ENCODE results near the gene NPY4R.
"Not testable (repeated sequence)": the region's sequence is repeated elsewhere in the genome, so short reads cannot be mapped to it uniquely, and the experiment has no call there.

DNA sequence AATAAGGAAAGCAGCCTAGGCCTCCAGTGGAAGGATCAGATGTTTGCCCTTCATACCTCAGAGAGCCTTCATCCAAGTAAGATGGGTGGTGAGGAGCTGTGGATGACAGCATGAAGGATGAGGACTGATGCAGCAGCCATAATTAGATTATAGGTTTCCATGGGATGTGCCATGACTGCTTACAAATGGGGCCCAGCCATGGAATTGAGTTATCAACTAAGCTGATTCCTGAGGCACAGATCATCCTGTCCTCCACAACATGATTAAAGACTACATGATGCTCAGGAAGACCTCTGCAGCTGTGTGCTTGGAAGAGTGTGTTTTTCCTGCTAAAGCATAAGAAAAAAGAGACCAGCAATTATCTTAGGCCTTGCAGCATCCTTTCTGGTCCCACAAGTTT, 54.6 kb downstream of the NPY4R start:
- not testable (repeated sequence) for TF ChIP-seq CTCF, POLR2A (IDR thresholded peaks at IDR 0.05)
